ENCODE results near the gene RASAL3. TPM values are rescaled to one million over a fixed set of nuclear protein-coding genes. Genes with fewer than 3 reads are reported as not detected.

RASAL3 gene
- total RNA-seq, 4 donors from 2014 or later, result 0.33 to 7.0 (median 2.0) TPM

GRCh38 chr19:15468675-15469512, 4.5 kb upstream of the RASAL3 start:
- TF ChIP-seq CTCF (IDR thresholded peaks at IDR 0.05; ENCODE audit: low read depth), result no peak

- no peak for TF ChIP-seq CTCF (IDR thresholded peaks at IDR 0.05; ENCODE audit: low read depth)
Measured at GRCh38 chr19:15467734-15468214, 3.4 kb upstream of the RASAL3 start.

DNA sequence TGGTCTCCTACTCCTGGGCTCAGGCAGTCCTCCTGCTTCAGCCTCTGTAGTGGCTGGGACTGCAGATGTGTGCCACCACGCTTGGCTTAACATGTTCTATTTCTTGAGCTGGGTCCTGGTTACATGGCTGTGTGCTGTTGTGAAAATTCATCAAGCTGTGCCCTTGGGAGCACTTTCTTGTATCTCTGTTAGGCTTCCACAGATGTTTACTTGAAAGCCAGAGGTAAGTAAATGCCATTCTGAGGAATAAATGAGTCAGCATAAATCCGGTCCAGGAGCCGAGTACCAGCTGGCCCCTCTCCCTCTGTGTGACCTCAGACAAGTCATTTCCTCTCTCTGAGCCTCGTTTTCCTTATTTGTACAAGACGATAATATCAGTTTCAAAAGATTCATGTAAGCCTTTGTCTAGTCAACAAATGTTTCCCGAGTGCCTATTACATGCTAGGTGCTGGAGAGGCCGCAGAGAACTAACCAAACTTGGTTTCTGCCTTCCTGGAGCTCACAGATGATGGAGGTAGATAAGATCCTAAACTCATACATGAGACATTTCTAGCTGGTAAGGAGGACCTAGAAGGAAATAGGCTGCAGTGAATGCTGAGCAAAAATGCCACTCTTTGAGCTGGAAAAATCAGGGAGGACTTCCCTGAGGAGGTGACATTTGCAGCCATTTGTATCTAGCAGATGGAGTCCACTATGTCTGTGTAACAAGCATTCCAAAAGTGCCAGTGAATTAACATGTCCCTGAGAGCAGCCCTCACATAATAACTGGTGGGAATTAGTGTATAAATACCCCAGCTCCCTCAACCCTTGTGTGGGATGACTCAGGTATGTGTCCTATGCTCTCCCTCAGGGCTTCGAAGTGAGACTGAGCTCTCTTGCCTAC, 2.7 kb upstream of the RASAL3 start:
- no peak for TF ChIP-seq CTCF (IDR thresholded peaks at IDR 0.05; ENCODE audit: low read depth)

DNA sequence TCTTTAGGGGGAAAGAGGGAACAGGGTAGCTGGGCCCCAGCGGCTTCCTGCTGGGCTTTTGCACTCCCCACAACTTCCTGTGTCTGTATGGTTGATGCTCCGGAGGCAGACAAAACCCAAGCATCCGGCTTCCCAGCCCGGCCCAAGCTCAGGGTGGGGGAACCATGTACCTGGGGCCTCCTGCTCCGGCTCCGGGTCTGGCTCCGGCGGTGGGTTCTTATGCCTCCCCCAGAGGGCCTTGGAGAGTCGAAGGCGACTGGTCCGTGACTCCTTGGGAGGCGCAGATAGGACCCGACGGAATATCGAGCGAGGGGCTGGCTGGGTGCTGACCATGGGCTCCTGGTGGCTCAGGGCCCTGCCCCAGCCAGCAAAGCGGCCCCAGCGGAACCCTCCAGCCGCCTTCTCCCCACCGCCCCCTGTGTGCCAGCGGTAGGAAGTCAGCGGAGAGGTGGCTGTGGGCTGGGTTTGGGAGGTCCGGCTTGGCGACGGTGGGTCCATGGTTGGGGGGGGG, 428 bp downstream of the RASAL3 start:
- TF ChIP-seq CTCF (IDR thresholded peaks at IDR 0.05; ENCODE audit: low read depth), result no peak

- TF ChIP-seq CTCF (IDR thresholded peaks at IDR 0.05; ENCODE audit: low read depth), result no peak
Measured at GRCh38 chr19:15461694-15462093, 2.6 kb downstream of the RASAL3 start.

DNA sequence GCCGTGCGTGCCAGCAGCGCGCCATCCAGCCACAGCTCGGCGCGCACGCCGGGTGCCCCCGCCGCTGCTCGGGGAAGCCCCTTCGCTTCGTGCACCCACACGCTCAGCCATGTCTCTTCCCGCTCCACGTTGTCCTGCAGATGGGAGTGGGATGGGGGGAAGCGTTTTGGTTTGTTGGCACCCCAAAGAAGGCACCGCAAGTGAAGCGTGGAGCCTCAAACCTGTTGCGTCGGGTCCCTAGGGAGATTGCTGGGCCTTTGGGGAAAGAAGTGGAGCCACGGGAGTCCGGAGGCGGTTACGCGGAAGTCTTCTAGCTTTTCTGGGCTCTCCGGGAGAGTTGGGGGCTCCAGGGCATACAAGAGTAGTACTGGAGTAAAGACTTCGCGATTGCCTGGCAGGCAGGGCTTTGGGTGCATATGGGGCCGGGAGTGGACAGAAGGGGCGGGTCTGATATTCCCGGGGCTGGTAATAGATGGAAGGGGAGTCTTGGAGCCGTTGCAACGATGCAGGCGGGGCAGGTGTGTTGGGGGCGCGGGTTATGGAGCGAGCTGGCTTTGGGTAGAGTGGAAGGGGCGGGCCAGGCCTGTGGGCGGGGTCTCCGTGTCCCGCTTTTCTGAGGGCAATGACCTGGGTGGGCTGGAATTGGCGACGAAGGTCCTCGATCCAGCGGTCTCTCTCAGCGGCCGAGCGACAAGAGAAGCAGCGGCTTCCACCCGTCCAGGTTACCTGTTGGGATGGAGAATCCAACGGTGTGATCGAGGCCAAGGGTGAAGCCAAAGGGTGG, 6.5 kb downstream of the RASAL3 start:
- TF ChIP-seq CTCF (IDR thresholded peaks at IDR 0.05; ENCODE audit: low read depth), result no peak

Data from subcutaneous adipose tissue (tissue), 4 donors.